Caki2 (cell line): Measurements from ENCODE around the gene SH3TC2. TPM values are rescaled to one million over a fixed set of nuclear protein-coding genes. Genes with fewer than 3 reads are reported as not detected.

Experiments used
- DNase-seq: peaks from one replicate; pipeline ENCODE4 v3.0.0-alpha.2; 2015; ENCODE audit warnings: low read depth
- in situ Hi-C: cut with HindIII; loops from 2 replicates; pipeline ENCODE4 v1.10.0; 2016; ENCODE audit warnings: low sequenced_read_pairs, low pct_unique_long_range_greater_than_20kb, mixed read lengths
- total RNA-seq: library from RNA; depleted of rRNA; stranded (reverse); fragments of >200 nt; shearing (Covaris generic); gene quantifications from 2 replicates; pipeline ENCODE4 v1.2.3, GENCODE V29; 2014; ENCODE audit warnings: low replicate concordance; rRNA removed

SH3TC2 gene
- total RNA-seq, 1 experiment from 2014 or later, result 2.4 TPM

DNA sequence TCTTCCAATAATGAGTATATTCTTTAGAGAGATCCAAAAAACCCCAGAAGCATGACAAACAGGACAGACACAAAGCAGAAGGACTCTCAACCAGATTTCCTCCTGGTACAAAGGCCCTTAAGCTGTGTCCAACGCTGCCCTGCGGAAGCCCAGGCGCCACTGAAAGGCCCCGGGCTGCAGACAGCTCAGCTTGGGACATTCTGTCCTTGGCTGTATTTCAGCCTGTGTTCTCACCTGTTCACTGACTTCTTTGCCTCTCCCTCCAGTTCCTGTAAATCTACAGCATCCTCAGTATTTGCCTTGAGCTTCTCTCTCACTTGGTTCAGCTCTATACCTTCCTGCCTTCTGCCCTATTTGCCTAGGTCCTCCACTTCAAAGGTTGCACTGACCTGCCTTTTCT lies 96.5 kb downstream of the SH3TC2 start:
- DNase-seq, result no peak
- in situ Hi-C loops, result no loop called here

DNA sequence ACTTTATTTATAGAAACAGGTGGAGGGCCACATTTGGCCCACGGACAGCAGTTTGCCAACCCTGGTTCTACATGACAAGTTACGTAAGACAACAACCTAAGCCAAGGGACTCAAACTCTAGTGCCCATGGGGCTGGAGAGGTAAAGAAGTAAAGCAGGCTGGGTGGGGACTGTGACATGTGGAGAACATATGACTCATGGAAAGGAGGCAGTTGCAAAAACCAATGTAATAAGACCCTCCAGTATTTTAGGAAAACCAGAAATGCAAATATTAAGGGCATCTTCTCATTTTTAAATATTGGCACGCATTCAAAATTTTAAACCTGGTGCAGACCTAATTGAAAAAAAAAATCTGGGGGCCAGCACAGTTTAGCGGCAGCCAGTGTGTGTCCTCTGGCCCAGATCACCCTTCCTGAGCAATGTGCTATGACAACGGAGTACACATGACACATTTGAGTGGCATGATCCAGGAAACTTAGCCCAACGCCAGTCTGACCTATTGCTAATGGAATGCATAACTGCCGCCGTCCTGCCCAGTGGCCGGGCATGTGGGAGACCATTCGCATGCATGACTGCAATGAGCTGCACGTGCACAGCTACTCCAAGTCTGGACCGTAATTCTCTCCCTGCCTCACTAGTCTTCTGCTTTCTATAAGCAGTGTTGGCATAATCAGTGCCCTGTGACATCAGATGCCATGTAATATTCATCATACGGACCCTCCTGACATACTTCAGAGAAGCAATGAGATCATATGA lies 97.2 kb downstream of the SH3TC2 start:
- in situ Hi-C loops, result no loop called here
- DNase-seq, result peak; percentile 98

DNA sequence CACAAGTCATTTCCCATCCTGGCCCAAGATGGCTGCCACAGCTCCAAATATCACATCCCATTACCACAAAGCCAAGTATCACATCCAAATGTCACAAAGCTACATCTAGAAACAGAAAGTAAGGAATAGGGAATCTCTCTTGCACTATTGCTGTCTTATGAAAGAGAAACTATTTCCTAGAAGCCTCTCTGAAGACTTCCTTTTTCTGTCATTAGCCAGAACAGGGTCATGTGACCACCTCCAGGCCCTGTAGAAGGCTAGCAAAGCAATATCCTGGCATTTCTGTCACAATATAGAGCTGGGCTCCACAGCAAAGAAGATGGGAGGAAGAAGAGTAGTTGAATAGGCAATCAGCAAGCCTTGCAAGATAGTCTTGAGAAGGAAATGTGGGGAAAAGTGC lies 99.2 kb downstream of the SH3TC2 start:
- in situ Hi-C loops, result no loop called here
- no peak for DNase-seq

DNA sequence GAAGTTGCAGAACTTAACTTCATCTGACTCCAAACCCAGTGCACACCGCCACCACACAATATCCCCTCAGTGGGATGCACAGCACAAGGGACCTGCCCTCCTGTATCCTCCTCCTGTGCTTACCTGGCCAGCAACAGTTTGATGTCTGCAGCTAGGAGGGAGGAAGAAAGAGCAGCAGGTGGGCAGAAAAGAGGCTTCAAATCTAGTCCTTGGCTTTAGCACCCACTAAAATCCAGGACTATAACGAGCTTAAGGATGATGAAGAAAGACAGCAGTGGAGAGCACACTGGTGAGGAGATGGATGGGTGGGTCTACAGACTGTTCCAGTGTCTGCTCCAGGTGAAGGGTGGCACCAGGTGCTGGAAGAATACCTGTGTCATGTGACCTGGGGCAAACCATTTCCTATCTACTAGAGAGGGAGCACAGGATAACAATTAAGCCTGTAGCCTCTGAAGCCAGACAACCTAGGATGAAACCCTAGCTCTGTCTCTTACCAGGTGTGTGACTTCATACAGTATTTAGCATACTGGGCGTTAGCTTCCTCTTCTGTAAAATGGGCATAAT lies 100.0 kb downstream of the SH3TC2 start:
- in situ Hi-C loops, result no loop called here

DNA sequence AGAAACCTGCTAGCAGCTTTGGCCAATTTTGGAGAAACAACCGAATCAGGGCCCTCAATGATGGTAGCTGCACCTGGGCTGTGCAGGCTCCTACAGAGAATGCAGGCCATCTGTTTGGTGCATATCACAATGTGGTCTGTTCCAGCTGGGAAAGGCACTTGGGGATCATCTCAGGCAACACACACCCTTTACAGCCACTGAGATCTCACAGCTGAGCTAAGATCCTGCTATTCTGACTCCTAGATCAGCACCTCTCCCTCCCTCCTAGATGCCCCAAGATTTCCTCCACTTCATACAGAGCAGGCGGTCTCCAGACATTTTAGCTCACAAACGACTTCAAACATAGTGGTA lies 100.7 kb downstream of the SH3TC2 start:
- in situ Hi-C loops, result no loop called here
- no peak for DNase-seq

More for the DNA sequence above, 100.0 kb downstream of the SH3TC2 start:
- DNase-seq, result no peak

DNA sequence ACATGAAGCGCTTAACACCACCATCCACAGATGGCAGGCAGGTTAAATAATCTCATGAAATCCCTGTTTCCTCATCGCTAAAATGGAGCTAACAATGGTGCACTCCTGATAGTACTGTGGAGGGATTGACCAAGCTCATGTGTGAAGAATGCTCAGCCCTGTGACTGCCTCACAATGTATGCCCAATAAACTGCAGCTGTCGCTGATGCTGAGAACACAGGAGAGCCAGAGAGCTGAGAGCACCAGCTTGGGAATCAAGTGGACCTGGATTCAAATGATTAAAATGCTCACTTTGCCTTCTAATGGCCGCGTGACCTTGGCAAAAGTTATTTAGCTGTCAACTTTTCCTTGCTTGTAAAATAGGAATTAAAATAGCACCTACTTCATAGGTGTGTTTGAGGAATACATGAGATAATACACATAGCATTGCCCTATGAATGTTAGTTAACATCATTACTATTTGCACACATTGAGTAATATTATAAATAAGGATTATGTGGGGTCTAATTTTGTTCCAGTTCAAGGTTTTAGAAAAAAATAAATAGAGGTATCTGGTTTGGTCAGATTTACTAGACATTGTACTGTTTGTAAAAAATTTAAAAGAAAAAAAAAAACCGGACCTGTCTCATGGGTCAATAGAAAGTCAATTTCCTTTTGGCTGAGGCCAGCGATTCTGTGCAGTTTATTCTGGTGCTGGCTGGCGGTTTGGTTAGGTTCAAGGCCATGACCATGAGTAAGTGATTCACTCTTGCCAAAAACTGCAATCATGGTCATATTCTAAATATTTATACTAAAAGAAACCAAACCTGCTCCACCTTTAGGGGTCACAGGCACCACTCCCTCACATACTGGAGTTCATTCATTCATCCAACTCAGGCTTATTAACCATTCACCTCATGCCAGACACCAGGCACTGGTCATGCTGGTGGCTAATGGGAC lies 101.3 kb downstream of the SH3TC2 start:
- peak; percentile 23 for DNase-seq
- in situ Hi-C loops, result no loop called here

DNA sequence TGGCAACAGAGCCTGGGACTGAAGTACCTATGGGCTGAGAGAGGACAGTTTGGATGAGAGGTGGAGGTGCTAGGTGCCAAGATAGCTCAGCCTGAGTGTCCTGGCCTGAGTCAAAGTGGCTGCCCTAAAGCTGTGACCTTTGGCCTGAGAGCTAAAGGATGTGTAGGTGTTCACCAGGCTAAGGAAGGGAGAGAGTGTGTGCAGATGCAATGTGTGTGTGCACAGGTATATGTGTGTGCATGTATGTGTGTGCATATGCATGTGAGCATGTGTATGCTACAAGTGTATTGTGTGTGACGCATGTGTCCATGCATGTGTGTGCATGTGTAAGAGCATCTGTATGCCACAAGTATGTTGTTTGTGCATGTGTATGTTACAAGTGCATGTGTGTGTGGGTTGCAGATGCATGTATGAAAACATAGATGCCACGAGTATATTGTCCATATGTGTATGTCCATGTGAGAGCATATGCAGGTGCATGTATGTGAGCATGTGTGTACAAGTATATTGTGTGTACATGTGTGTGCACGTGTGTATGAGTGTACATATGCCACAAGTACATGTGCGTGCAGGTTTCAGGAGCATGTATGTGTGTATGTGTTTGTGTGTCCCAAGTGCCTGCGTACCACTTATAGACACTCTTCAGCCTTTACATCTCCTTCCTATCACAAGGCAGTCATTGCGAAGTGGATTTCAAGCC lies 102.6 kb downstream of the SH3TC2 start:
- DNase-seq, result no peak
- in situ Hi-C loops, result no loop called here

DNA sequence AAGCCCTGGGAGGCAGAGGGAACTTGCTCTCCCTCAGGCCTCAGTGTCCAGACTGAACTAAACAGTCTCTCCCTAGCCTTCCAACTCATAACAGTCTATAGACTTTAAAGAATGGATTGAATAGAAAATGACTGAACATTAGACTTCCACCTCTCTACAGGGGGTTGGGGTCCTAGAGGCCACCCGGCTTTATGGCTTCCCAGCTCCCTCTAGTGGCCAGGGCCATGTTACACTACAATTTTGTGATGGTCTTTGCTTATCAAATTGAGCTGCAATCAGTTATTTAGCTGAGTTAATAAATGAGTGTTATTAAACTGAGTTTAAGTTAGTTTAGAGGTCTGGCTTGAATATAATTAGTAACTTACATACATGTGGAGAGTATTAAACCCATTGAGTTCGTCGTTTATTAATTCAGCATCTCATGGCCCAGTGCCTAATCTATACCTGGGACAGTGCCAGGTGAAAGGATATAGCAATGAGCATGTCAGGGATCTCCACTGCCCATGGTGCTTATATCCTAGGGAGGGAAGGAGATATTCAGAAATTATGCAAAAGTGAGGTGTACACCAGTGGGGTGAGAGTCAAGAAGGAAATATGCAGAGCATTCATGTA lies 105.2 kb downstream of the SH3TC2 start:
- in situ Hi-C loops, result no loop called here
- no peak for DNase-seq

DNA sequence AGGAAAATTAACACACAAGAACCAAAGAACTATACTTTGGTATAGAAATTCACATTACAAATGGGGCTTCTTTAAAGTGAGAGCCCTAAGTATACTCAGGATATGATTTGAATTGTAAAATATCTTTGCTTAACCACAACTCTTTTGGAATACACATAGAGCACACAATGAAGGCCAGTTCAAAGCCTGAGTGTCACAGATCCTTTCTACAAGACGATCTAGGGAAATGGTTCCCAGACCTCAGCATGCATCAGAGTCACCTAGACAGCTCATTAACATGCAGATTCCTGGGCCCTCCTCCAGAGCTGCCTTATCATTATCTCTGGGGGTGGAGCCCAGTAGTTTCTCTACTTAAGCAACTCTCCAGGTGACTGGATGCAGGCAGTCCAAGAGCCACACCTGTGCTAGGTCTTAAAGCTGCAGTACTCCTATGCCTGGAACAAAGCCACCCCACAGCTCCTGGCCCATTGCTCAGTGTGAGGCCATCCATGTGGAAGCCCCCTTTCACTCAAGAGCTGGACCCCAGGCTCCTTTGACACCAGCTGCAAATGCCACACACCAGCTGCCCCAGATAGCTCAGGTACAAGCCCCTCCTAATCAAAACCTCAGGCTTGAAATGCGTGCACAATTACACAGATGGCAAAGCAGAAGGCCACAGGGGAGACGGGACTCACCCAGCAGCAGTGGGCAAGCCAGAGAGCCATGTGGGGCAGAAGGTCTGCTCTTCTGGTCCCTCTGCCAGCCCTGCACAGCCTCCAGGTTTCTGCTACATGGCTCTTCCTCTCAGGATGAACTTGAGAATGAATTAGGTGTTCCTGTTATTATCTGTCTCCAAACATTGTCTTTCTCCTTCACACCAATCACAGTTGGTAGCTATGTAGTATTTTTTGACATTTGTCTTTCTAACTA lies 106.1 kb downstream of the SH3TC2 start:
- in situ Hi-C loops, result no loop called here
- no peak for DNase-seq

Other genes starting within 250 kb of the SH3TC2 start
- gene ADRB2, start 236.5 kb downstream of the SH3TC2 start, total RNA-seq, result 0.20 and 0.26 TPM in 2 replicates
- gene ABLIM3, start 78.4 kb upstream of the SH3TC2 start, total RNA-seq, result 10.4 and 13.1 TPM in 2 replicates
- 1.3 and 3.6 TPM in 2 replicates for gene AFAP1L1, start 208.8 kb upstream of the SH3TC2 start, total RNA-seq